Epithelial cell of proximal tubule (primary cell): ENCODE data around the gene F12. TPM values are rescaled to one million over a fixed set of nuclear protein-coding genes. Genes with fewer than 3 reads are reported as not detected.

Source experiments
- DNase-seq: peaks from one replicate; pipeline ENCODE4 v3.0.0-alpha.2; 2011; ENCODE audit warnings: low read depth
- H3K4me3 ChIP-seq: 2 replicates; pipeline ENCODE4 v1.5.1; 2011; ENCODE audit warnings: low read depth, mild to moderate bottlenecking, low read length
- total RNA-seq: library from RNA; depleted of rRNA; stranded (reverse); fragments of >200 nt; gene quantifications from 2 replicates; pipeline ENCODE4 v1.2.3, GENCODE V29; 2015
- TF ChIP-seq, protein P1 (sequence below): conservative IDR thresholded peaks from 2 replicates; pipeline ENCODE4 v1.5.1; 2012; ENCODE audit warnings: low read depth, mild to moderate bottlenecking, low read length

The F12 gene
- total RNA-seq, 1 donor from 2014 or later = 12.9 TPM

DNA sequence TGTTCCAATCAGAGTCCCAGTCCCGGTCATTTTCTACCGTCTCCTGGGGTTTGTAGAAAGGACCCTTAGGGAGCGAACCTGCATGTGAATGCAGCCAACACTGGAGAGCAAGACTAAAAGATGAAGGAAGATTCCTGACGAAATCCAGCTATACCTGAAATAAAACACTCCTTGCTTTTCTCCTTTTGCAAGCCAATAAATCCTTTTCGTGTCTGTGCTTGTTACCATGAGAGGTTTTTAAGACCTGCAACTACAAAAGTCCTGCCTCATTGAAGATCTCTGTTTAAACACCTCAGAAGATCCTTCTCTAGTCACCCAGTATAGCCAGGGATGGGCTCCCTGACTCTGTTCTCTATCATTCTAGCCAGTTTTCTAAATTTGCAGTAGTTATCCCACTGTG lies 35.2 kb downstream of the F12 start:
- TF ChIP-seq, protein P1, sequence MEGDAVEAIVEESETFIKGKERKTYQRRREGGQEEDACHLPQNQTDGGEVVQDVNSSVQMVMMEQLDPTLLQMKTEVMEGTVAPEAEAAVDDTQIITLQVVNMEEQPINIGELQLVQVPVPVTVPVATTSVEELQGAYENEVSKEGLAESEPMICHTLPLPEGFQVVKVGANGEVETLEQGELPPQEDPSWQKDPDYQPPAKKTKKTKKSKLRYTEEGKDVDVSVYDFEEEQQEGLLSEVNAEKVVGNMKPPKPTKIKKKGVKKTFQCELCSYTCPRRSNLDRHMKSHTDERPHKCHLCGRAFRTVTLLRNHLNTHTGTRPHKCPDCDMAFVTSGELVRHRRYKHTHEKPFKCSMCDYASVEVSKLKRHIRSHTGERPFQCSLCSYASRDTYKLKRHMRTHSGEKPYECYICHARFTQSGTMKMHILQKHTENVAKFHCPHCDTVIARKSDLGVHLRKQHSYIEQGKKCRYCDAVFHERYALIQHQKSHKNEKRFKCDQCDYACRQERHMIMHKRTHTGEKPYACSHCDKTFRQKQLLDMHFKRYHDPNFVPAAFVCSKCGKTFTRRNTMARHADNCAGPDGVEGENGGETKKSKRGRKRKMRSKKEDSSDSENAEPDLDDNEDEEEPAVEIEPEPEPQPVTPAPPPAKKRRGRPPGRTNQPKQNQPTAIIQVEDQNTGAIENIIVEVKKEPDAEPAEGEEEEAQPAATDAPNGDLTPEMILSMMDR = no peak
- H3K4me3 ChIP-seq = no peak overlapping the region
- no peak for DNase-seq

DNA sequence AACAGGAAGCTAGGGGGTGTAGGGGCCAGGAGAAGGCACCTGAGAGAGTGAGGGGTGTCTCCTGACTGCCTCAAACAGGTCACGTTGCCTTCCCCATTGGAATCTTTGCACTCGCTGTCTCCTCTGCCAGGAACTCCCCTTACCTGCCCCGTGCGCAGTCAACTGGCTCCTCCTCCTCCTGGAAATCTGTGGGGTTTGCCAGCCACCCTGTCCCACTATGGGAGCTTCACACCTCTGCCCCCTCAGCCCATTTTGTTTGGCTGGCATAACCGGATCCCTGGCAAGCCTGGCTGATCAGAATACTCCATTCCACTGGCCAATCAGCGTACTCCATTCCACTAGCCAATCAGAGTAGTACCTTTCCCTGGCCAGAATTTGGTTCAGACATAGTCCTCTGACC lies 35.6 kb downstream of the F12 start:
- H3K4me3 ChIP-seq = no peak overlapping the region
- no peak for DNase-seq
- TF ChIP-seq, protein P1 = no peak

DNA sequence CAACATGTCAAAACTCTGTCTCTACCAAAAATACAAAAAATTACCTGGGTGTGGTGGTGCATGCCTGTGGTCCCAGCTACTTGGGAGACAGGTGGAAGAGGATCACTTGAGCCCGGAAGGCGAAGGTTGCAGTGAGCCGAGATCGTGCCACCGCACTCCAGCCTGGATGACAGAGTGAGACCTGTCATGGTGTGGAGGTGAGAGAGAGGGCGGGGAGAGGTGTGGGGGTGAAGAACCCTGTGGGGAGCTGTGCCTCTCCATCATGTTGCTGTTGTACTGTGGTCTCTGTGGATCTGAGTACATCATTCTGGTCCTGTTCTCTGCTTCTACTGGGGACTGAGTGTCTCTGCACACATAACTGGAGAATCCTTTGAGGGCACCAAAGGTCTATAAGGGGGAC lies 36.5 kb downstream of the F12 start:
- H3K4me3 ChIP-seq = no peak overlapping the region
- no peak for DNase-seq
- TF ChIP-seq, protein P1 = no peak

DNA sequence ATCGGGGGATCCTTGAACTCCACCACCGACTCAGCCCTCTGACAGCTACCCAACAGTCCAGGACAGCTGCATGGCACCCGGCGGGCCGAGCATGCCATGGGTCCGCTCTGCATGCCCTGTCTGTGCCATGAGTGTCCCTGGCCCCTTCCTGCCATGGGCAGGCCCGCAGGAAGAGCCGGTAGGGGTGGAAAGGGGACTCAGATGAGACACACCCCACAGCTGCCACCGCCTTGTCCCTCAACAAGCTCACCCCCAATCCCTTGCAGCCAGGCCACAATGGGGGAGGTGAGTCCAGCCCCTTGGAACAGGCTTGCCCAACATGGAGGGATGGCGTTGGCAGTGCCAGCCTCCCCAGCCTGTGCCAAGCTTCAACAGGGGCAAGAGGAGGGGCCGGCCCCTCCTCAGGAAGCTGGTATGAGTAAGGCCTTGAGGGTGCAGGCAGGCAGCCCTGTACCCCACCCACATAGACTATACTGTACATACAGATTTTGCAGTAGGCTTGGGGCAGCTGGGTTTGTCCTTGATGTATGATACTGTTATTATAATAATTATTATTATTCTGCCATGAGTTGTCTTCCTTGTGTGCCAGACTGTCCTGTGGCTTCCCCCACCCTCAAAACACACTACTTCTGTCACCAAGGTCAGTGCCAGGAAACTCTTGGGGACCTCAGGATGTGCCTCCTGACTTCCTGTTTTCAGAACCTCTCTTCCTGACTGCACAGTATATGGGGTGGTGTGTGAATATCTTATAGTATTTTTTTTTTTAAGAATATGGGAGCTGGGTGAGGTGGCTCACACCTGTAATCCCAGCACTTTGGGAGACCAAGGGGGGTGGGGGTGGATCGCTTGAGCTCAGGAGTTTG lies 37.1 kb downstream of the F12 start:
- TF ChIP-seq, protein P1 = no peak
- peak overlapping the region; percentile 86 for H3K4me3 ChIP-seq
- no peak for DNase-seq

DNA sequence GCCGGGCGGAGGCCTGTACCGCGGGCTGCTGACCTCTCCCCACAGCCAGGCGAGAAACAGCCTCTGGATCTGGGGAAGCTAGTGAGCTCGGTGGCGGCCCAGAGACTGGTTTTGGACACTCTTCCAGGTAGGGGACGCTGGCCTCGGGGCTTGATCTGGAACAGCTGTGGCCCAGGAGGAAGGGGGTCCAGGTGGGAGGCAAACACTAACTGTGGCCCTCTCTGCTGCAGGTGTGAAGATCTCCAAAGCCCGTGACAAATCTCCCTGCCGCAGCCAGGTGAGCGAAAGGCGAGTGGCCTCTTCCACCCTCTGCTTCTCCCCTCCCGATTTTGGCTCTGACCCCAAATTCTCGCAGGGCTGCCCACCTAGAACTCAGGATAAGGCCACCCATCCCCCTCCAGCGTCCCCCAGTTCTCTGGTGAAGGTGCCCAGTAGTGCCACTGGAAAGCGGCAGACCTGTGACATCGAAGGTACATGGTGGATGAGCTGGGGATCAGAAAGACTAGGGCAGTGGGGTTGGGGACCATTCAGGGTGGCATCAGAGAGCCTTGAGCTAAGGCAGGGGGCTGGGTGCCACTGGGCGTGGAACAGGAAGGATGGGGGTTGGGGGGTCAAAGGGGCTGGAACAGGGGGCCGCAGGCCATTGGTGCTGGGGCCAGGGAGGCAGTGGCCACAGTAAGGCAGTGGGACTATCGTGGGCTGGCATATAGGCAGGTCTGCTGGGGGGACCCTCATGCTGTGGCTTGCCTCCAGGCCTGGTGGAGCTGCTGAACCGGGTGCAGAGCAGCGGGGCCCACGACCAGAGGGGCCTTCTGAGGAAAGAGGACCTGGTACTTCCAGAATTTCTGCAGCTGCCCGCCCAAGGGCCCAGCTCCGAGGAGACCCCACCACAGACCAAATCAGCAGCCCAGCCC lies 38.0 kb downstream of the F12 start:
- TF ChIP-seq, protein P1 = no peak
- peak overlapping the region; percentile 86 for H3K4me3 ChIP-seq
- no peak for DNase-seq

DNA sequence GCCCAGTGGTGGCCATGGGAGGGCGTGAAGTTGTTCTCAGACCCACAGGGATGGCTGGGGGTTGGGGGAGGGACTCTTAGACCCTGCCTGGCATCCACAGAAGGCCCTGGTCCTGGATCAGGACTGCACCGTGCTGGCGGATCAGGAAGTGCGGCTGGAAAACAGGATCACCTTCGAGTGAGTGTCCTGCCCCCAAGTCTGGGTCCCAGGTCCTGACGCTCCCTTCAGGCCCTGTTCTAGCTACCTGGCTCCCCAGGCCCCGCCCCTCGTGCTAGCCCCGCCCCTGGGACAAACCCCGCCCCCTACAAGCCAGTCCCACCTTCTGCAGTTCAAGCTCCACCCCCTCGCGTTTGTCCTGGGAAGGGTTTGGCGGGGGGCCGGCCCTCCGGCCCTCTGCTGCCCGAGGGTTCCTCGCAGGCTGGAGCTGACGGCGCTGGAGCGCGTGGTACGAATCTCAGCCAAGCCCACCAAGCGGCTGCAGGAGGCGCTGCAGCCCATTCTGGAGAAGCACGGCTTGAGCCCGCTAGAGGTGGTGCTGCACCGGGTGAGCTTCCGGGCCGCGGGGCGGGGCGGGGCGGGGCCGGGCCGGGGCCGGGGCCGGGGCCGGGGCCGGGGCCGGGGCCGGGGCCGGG lies 38.8 kb downstream of the F12 start:
- DNase-seq = peak; percentile 56
- TF ChIP-seq, protein P1 = peak; percentile 57
- H3K4me3 ChIP-seq = peak overlapping the region; percentile 86
